GM21619 (cell line): ENCODE data around the gene PKD2.

Experiments used
- ATAC-seq: cut with Tn5 transposase; IDR thresholded peaks from one replicate; pipeline ENCODE4 v1.9.1; 2021; ENCODE audit not compliant: unreplicated experiment

The PKD2 gene

DNA sequence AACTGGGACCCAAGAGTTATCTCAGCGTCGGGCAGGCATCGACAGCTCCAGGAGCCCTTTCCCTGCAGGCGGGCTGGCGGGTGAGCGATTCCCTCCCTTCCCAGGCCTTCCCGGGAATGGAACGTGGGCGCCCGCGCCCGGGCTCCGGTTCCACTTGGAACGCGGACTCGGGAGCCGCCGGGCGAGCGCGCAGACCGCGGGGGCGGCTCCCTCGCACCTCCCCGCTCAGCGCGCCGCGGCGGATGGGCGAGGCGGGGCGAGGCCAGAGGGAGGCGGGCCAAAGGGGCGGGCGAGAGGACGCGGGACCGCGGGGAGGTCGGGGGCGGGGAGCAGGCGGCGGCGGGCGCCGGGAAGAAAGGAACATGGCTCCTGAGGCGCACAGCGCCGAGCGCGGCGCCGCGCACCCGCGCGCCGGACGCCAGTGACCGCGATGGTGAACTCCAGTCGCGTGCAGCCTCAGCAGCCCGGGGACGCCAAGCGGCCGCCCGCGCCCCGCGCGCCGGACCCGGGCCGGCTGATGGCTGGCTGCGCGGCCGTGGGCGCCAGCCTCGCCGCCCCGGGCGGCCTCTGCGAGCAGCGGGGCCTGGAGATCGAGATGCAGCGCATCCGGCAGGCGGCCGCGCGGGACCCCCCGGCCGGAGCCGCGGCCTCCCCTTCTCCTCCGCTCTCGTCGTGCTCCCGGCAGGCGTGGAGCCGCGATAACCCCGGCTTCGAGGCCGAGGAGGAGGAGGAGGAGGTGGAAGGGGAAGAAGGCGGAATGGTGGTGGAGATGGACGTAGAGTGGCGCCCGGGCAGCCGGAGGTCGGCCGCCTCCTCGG lies at the start of gene PKD2:
TSS of gene PKD2 (plus strand) at position 332 of the 818 bp plus-strand sequence. CDS start at position 431, 99 bp downstream.
- ATAC-seq, result peak; percentile 85

- no peak for ATAC-seq
These were observed 45.4 kb upstream of the PKD2 start for GRCh38 chr4:87961993-87962392.

DNA sequence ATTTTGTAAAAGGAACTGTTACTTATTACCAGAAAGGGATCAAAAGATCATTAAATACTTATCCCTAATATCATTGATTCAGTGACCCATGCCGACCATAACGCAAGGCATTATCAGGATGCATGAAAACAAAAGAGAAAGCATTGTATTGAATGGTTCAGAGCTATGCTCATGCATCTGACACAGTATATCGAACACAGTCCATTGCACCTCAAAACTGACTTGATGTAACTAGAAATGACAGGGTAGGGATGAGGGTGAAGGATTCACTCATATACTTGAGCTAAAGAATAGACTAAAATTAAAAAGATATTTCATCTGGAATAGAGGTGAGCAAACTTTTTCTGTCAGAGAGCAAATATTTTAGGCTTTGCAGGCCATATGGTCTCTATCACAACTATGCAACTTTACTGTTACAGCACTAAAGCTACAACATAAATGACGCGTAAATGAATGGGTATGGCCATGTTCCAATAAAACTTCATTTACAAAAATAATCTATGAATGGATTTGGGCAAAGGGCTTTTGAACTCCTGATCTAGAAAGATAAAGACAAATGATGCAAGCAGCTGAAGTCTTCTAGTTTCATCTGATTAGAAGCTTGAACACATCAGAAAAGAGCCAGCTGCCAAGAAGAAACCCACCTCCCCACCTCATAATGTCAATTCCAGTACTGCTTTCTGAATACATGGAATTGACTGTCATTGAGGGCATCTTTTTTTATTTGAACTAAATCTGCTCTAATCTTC lies 44.9 kb upstream of the PKD2 start:
- ATAC-seq, result no peak

DNA sequence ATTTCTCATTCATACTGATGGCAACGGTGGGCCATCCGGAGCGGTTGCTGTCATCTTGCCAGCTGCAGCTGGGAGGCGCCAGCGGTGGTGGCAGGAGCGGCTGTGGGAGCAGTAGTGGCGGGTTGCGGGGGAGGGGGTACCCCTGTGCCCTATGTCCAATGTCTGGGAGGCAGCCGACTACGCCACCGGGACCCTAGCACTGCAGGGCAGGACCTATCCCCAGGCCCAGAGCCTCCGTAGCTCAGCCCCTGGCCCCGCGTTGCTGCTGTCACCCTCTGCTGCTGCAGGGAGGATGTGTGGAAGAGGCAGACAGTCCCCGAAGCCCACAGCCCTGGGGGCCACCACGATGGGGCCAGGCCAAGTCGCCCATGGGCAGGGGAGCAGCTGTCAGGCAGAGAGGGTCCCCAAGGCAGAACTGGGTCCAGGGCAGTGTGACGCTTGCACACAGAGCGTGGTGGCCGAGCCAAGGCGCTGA lies 41.9 kb upstream of the PKD2 start:
- no peak for ATAC-seq

- ATAC-seq, result no peak
These were observed 41.3 kb upstream of the PKD2 start for GRCh38 chr4:87966095-87966496.

DNA sequence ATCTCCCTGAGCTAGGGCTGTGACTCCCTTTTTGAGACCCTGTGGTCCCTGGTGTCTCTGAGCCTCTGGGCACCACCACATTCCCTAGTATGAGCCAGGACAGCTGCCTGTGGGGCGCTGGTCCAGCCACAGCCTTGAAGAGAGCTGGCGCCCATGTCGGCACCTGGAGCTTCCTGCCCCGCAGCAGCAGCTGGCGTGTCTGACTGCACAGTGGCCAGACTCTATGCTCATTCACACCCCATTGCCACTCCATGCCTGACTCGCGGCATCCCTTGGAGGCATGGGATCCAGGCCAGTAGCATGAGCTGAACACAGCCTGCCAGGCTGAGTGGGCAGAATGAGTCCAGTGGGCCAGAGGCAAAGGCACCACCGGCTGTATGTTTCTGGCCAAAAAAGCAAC lies 40.2 kb upstream of the PKD2 start:
- ATAC-seq, result no peak

GRCh38 chr4:87970121-87970520 lies 37.3 kb upstream of the PKD2 start:
- no peak for ATAC-seq

GRCh38 chr4:87971866-87972265 lies 35.6 kb upstream of the PKD2 start:
- ATAC-seq, result no peak

DNA sequence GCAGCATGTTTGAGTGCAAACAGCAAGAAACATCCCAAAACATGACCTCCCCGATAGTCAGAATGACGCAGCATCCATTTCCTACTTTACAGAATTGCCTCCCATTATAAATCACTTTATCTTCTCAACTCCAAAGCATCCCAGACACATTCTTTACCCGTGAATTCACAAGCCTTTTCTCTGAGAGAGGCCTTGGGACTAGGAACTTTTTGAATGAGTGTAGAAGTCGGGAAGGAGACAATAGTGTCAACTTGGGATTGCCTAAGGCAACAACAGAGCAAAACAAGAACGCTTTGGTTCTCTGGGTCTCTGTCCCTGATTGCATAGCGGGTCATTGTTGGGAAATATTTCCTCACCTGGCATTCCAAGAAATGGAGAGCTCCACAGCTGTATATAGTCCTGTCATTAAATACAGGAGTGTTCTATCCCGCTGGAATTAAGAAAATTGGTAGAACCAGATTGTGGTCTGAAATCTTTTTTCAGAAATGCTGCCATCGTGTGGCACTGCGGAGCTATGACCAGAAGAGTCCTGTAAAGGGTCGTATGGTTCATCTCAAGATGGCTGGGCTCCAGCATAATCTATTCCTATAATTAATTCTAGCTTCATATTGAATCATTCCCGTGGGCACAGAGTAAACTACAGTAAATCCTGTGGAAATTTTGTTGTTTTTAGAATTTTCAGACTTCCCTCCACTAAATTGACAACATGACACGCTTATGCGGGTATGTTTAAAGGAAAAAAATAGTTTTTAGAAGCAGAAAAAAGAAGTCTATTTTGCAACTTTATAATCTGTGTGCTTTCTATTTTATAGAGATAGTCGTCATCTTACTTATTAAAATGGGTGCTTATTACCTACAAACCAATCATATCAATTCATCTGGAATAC lies 33.9 kb upstream of the PKD2 start:
- ATAC-seq, result no peak

DNA sequence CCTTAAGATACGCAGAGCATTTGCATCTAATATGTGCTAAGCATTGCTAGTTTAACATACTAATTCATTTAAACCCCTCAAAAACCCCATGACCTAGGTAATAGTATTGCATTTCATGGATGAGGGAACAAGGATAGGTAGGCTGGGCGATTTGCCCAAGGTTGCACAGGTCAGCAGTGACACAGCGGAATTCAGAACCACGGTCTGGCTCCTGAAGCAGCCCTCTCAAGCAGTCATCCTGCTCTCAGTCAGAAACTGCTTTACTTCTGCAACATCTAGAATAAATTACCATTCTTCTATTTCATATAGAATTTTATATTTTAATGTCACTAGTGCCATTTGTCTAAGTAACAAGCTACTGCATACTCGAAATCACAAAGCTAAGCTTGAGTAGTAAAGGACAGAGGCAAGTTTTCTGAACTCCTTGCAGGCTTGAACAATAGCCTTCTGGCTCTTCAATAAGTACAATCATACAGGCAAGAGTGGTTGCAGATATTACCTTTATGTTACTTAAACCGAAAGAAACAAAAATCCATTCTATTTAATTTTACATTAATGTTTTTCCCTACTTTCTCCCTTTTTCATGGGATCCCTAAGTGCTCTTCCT lies 32.5 kb upstream of the PKD2 start:
- ATAC-seq, result peak; percentile 29

DNA sequence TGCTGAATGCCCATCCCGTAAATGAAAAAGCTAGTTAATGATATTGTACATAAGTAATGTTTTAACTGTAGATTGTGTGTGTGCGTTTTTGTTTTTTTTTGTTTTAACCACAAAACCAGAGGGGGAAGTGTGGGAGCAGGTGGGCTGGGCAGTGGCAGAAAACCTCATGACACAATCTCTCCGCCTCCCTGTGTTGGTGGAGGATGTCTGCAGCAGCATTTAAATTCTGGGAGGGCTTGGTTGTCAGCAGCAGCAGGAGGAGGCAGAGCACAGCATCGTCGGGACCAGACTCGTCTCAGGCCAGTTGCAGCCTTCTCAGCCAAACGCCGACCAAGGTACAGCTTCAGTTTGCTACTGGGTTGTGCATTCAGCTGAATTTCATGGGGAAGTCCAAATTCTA lies 32.0 kb upstream of the PKD2 start, which contains the start of gene SPP1:
TSS of gene SPP1 (plus strand) at position 249 of the 400 bp plus-strand sequence. CDS start 1,182 bp downstream, outside the sequence.
- peak; percentile 83 for ATAC-seq

DNA sequence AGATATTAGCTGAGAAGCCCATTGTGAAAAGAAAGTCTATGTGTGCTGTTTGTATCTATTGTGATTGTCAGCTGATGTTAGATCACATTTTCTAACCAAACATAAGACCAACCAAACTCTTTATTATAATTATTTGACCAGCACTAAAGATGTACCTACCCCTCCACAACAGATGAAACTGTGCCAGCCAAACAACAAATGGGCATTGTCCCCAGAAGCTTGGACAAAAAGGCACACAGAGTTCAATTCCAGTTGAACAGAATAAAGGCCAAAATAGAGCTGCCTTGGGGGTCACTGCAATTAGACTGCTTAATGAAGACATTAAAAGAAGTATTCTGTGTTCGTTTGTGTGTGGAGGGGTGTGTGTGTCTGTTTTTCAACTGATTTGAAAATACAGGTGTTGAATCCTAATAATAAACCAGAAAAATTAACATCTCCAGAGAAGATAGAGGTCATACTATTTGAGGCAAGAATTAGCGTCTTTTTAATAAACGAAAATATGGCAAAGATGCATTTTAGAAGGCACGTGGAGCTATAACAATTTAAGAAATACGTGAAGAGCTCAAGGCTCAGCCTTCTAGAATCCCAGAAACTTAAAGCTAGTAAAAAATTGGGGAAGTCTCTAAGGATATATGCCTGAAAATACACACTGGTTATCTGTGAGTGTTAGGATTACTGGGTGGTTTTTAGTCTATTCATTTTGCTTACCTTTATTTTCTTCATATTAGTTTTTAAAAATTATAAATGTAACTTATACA lies 29.7 kb upstream of the PKD2 start:
- ATAC-seq, result no peak

DNA sequence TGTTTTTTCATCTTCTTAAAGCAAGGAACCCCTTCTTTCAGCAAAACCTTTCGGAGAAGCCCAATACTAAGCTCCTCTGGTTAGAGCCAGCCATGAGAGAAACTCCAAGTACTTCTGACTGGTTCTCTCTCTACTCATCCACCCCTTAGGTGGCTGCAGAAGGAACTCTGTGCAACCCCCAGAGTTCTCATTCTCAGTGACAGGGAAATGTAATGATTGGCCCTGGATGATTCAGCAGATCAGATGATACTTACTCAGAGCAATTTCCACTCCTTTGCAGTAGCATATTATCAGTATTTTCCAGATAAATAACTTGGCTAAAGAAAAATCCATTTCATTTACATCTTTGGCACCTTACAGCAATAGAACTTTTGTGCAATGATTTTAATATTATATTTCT lies 28.8 kb upstream of the PKD2 start:
- no peak for ATAC-seq

GRCh38 chr4:87979810-87980209 lies 27.6 kb upstream of the PKD2 start:
- no peak for ATAC-seq

DNA sequence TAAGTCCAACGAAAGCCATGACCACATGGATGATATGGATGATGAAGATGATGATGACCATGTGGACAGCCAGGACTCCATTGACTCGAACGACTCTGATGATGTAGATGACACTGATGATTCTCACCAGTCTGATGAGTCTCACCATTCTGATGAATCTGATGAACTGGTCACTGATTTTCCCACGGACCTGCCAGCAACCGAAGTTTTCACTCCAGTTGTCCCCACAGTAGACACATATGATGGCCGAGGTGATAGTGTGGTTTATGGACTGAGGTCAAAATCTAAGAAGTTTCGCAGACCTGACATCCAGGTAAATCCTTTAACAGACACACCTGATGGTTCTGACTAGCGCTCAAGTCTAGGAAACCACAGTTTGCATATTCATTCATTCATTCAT lies 25.9 kb upstream of the PKD2 start:
- ATAC-seq, result no peak

GRCh38 chr4:87982036-87982435 lies 25.4 kb upstream of the PKD2 start:
- no peak for ATAC-seq

DNA sequence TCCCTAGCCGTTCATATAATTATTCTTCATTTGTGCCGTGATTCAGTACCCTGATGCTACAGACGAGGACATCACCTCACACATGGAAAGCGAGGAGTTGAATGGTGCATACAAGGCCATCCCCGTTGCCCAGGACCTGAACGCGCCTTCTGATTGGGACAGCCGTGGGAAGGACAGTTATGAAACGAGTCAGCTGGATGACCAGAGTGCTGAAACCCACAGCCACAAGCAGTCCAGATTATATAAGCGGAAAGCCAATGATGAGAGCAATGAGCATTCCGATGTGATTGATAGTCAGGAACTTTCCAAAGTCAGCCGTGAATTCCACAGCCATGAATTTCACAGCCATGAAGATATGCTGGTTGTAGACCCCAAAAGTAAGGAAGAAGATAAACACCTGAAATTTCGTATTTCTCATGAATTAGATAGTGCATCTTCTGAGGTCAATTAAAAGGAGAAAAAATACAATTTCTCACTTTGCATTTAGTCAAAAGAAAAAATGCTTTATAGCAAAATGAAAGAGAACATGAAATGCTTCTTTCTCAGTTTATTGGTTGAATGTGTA lies 24.9 kb upstream of the PKD2 start:
- no peak for ATAC-seq

GRCh38 chr4:87983996-87984395 lies 23.4 kb upstream of the PKD2 start:
- no peak for ATAC-seq

DNA sequence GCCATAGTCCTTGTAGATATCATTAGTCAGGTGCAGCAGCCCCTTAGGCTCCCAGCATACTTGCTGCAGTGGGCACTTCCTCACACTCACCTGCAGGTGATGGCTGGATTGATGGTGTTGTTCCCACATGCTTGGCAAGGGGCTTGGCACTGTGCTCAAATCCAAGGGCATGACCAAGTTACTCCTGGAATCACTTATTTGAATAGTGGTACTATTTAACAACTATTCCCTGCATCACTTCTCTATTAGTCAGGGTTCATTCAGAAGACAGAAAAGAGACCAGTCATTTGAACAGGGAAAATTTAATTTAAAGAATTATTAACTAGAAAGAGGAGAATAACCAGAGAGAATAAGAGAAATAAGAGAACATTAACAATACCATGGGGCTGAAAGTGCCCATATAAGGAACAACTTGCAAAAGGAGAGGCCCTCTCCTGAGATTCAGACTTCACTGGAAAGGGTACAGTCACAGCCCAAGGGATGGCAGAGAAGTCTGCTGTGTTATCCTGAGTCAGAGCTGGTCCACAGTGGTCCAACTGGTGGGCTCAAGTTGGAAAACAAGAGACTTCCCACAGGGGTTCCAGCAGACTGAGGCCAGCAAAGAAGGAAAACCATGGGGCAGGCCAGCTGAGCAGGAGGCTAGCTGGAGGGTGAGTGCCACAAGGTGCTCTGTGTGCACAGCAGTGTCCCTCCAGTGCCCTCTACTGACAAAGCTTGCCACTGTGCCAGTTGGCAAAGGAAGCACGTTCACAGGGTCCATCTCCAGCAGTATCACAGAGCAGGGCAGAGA lies 22.1 kb upstream of the PKD2 start:
- peak; percentile 90 for ATAC-seq
